Stimulated activated naive CD8-positive, alpha-beta T cell treated with anti-CD3 and anti-CD28 coated beads, Interleukin-15, Interleukin-2, amounts not matched to agents 100 ng/mL and 50 ng/mL, for 24 hours (primary cell): ENCODE data around the gene MAP7.
A peak's percentile ranks its signal among the peaks of the same experiment; 100 is the strongest.
"Not testable (repeated sequence)": the region's sequence is repeated elsewhere in the genome, so short reads cannot be mapped to it uniquely, and the experiment has no call there.

Experiments
- H3K27ac Mint-ChIP-seq: one replicate; pipeline ENCODE4 v1.8.0; 2021; ENCODE audit warnings: mild to moderate bottlenecking, mixed read lengths
- H3K27me3 Mint-ChIP-seq: one replicate; pipeline ENCODE4 v1.8.0; 2021; ENCODE audit warnings: mixed read lengths
- H3K36me3 Mint-ChIP-seq: one replicate; pipeline ENCODE4 v1.8.0; 2021; ENCODE audit warnings: low read depth, mixed read lengths
- H3K4me1 Mint-ChIP-seq: one replicate; pipeline ENCODE4 v1.8.0; 2021; ENCODE audit warnings: low read depth, mixed read lengths
- H3K4me3 Mint-ChIP-seq: one replicate; pipeline ENCODE4 v1.8.0; 2021; ENCODE audit warnings: mild to moderate bottlenecking, mixed read lengths
- H3K9me3 Mint-ChIP-seq: one replicate; pipeline ENCODE4 v1.8.0; 2021; ENCODE audit warnings: mixed read lengths

Gene MAP7

GRCh38 chr6:136550330-136551071 lies at the start of gene MAP7:
TSS of gene MAP7 (minus strand) at chr6:136550422. CDS start at chr6:136550408, 14 bp downstream.
- Mint-ChIP-seq H3K27ac (no peak within 1 kb of the TSS), H3K4me1 (peaks cover 5% of the 10 kb centered on the region), H3K9me3 (no peaks in the 10 kb centered on the region), H3K27me3 (peaks cover 55% of the 10 kb centered on the region), H3K4me3 (peak within 1 kb of the TSS; percentile 63), H3K36me3 (no peaks in the 10 kb centered on the region)

GRCh38 chr6:136599329-136600011 lies 49.2 kb upstream of the MAP7 start:
- no peaks in the 10 kb centered on the region for H3K27me3 Mint-ChIP-seq
- no peak overlapping the region for H3K4me3 Mint-ChIP-seq
- H3K9me3 Mint-ChIP-seq, result no peaks in the 10 kb centered on the region
- peaks cover 41% of the 10 kb centered on the region for H3K36me3 Mint-ChIP-seq
- no peak overlapping the region for H3K27ac Mint-ChIP-seq
- peaks cover 4% of the 10 kb centered on the region for H3K4me1 Mint-ChIP-seq

- H3K9me3 Mint-ChIP-seq, result no peaks in the 10 kb centered on the region
- peaks cover 43% of the 10 kb centered on the region for H3K36me3 Mint-ChIP-seq
- no peak overlapping the region for H3K4me3 Mint-ChIP-seq
- peaks cover 19% of the 10 kb centered on the region for H3K4me1 Mint-ChIP-seq
- H3K27me3 Mint-ChIP-seq, result no peaks in the 10 kb centered on the region
- H3K27ac Mint-ChIP-seq, result no peak overlapping the region
These were observed 47.8 kb upstream of the MAP7 start for GRCh38 chr6:136598048-136598447.

- Mint-ChIP-seq H3K36me3 (peaks cover 64% of the 10 kb centered on the region), H3K4me1 (peaks cover 27% of the 10 kb centered on the region), H3K4me3 (peak overlapping the region; percentile 79), H3K27ac (peak overlapping the region; percentile 97), H3K27me3 (no peaks in the 10 kb centered on the region), H3K9me3 (no peaks in the 10 kb centered on the region)
These were observed 44.4 kb upstream of the MAP7 start for GRCh38 chr6:136594671-136595070.

GRCh38 chr6:136593748-136594490 lies 43.7 kb upstream of the MAP7 start:
- H3K36me3 Mint-ChIP-seq, result peaks cover 64% of the 10 kb centered on the region
- H3K9me3 Mint-ChIP-seq, result no peaks in the 10 kb centered on the region
- H3K4me3 Mint-ChIP-seq, result peak overlapping the region; percentile 79
- no peaks in the 10 kb centered on the region for H3K27me3 Mint-ChIP-seq
- H3K27ac Mint-ChIP-seq, result peak overlapping the region; percentile 97
- H3K4me1 Mint-ChIP-seq, result peaks cover 27% of the 10 kb centered on the region

GRCh38 chr6:136592930-136593673 lies 42.9 kb upstream of the MAP7 start:
- Mint-ChIP-seq H3K4me1 (peaks cover 27% of the 10 kb centered on the region), H3K9me3 (no peaks in the 10 kb centered on the region), H3K4me3 (peak overlapping the region; percentile 79), H3K36me3 (peaks cover 67% of the 10 kb centered on the region), H3K27me3 (no peaks in the 10 kb centered on the region), H3K27ac (peak overlapping the region; percentile 97)

- Mint-ChIP-seq H3K36me3 (peaks cover 67% of the 10 kb centered on the region), H3K4me3 (no peak overlapping the region), H3K27me3 (no peaks in the 10 kb centered on the region)
These were observed 41.4 kb upstream of the MAP7 start for GRCh38 chr6:136591617-136592016.

GRCh38 chr6:136590846-136591245 lies 40.6 kb upstream of the MAP7 start:
- not testable (repeated sequence) for H3K9me3 Mint-ChIP-seq, H3K27me3 Mint-ChIP-seq, H3K4me3 Mint-ChIP-seq
- Mint-ChIP-seq H3K27ac (peak overlapping the region; percentile 17), H3K36me3 (peaks cover 59% of the 10 kb centered on the region), H3K4me1 (peaks cover 27% of the 10 kb centered on the region)

More at GRCh38 chr6:136591617-136592016, 41.4 kb upstream of the MAP7 start:
- H3K27ac Mint-ChIP-seq, result no peak overlapping the region
- no peaks in the 10 kb centered on the region for H3K9me3 Mint-ChIP-seq
- H3K4me1 Mint-ChIP-seq, result peaks cover 27% of the 10 kb centered on the region

- H3K4me3 Mint-ChIP-seq, result no peak overlapping the region
- no peak overlapping the region for H3K27ac Mint-ChIP-seq
- peaks cover 6% of the 10 kb centered on the region for H3K4me1 Mint-ChIP-seq
- peaks cover 50% of the 10 kb centered on the region for H3K36me3 Mint-ChIP-seq
- H3K9me3 Mint-ChIP-seq, result no peaks in the 10 kb centered on the region
- H3K27me3 Mint-ChIP-seq, result no peaks in the 10 kb centered on the region
These were observed 37.3 kb upstream of the MAP7 start for GRCh38 chr6:136587527-136587926.

- no peak overlapping the region for H3K4me3 Mint-ChIP-seq
- H3K27ac Mint-ChIP-seq, result no peak overlapping the region
- peaks cover 43% of the 10 kb centered on the region for H3K36me3 Mint-ChIP-seq
- peaks cover 6% of the 10 kb centered on the region for H3K4me1 Mint-ChIP-seq
- H3K27me3 Mint-ChIP-seq, result no peaks in the 10 kb centered on the region
- no peaks in the 10 kb centered on the region for H3K9me3 Mint-ChIP-seq
These were observed 36.1 kb upstream of the MAP7 start for GRCh38 chr6:136586295-136586694.

- not testable (repeated sequence) for H3K27ac Mint-ChIP-seq, H3K27me3 Mint-ChIP-seq, H3K4me3 Mint-ChIP-seq, H3K9me3 Mint-ChIP-seq, H3K4me1 Mint-ChIP-seq
- H3K36me3 Mint-ChIP-seq, result peaks cover 40% of the 10 kb centered on the region
These were observed 35.3 kb upstream of the MAP7 start for GRCh38 chr6:136585523-136585922.

- not testable (repeated sequence) for H3K9me3 Mint-ChIP-seq, H3K27ac Mint-ChIP-seq, H3K4me1 Mint-ChIP-seq, H3K27me3 Mint-ChIP-seq, H3K4me3 Mint-ChIP-seq
- H3K36me3 Mint-ChIP-seq, result peaks cover 37% of the 10 kb centered on the region
These were observed 34.1 kb upstream of the MAP7 start for GRCh38 chr6:136584290-136584689.

GRCh38 chr6:136582711-136583471 lies 32.7 kb upstream of the MAP7 start:
- no peak overlapping the region for H3K4me3 Mint-ChIP-seq
- no peaks in the 10 kb centered on the region for H3K9me3 Mint-ChIP-seq
- H3K4me1 Mint-ChIP-seq, result no peaks in the 10 kb centered on the region
- H3K36me3 Mint-ChIP-seq, result peaks cover 37% of the 10 kb centered on the region
- no peaks in the 10 kb centered on the region for H3K27me3 Mint-ChIP-seq
- no peak overlapping the region for H3K27ac Mint-ChIP-seq

GRCh38 chr6:136579800-136580199 lies 29.6 kb upstream of the MAP7 start:
- Mint-ChIP-seq H3K4me1 (no peaks in the 10 kb centered on the region), H3K9me3 (no peaks in the 10 kb centered on the region), H3K36me3 (peaks cover 57% of the 10 kb centered on the region), H3K4me3 (no peak overlapping the region), H3K27ac (no peak overlapping the region), H3K27me3 (no peaks in the 10 kb centered on the region)
